Motor neuron (in vitro differentiated cells): ENCODE measurements around the gene HLA-DOA. TPM values are rescaled to one million over a fixed set of nuclear protein-coding genes. Genes with fewer than 3 reads are reported as not detected.

Source experiments
- ATAC-seq, 8 experiments: fragments of 200-7000 bp; cut with Tn5 transposase; replicated peaks in 6 of 8; 2 replicates each; pipeline ENCODE4 v1.8.0; 2021; ENCODE audit warnings: mild to moderate bottlenecking in 8 of 8, moderate library complexity in 8 of 8
- H3K27ac ChIP-seq, 2 donors: fragments of 250-450 bp; sonication (Bioruptor Pico); 2 replicates each; pipeline ENCODE4 v1.9.0; 2021; ENCODE audit warnings: antibody characterized with exemption in 2 of 2, mild to moderate bottlenecking in 2 of 2, moderate library complexity in 1 of 2
- H3K4me1 ChIP-seq, 2 donors: fragments of 250-450 bp; sonication (Bioruptor Pico); replicated peaks in 1 of 2; 2 replicates each; pipeline ENCODE4 v1.6.1; 2021; ENCODE audit warnings: antibody characterized with exemption in 2 of 2, mild to moderate bottlenecking in 2 of 2, moderate library complexity in 1 of 2
- H3K4me3 ChIP-seq, 5 donors: fragments of 250-450 bp; sonication (Bioruptor Pico); 2 replicates each; pipeline ENCODE4 v1.9.0; 2021; ENCODE audit warnings: antibody characterized with exemption in 5 of 5, mild to moderate bottlenecking in 5 of 5, moderate library complexity in 4 of 5
- WGBS, 10 experiments: fragments of 450-650 bp; shearing (Covaris generic); methylation state at CpG; one replicate each; pipeline ENCODE4 v1.0.0; 2022; 5-methylcytosine and 5-hydroxymethylcytosine counted together
- in situ Hi-C, 9 experiments: fragments of 400-800 bp; cut with MboI; loops; one replicate each; pipeline ENCODE4 v1.15.0; 2021; ENCODE audit warnings: low sequenced_read_pairs in 9 of 9, low pct_unique_long_range_greater_than_20kb in 2 of 9; ENCODE audit not compliant: unreplicated experiment in 9 of 9
- total RNA-seq, 8 experiments: library from RNA; unstranded; fragments of 300-600 nt; gene quantifications; 2 replicates each; pipeline versions ENCODE4 v1.2.3 to v1.2.4, GENCODE V29; 2022

HLA-DOA gene
- total RNA-seq, 8 experiments from 2014 or later, result 0.21 to 1.3 (median 0.54) TPM

DNA sequence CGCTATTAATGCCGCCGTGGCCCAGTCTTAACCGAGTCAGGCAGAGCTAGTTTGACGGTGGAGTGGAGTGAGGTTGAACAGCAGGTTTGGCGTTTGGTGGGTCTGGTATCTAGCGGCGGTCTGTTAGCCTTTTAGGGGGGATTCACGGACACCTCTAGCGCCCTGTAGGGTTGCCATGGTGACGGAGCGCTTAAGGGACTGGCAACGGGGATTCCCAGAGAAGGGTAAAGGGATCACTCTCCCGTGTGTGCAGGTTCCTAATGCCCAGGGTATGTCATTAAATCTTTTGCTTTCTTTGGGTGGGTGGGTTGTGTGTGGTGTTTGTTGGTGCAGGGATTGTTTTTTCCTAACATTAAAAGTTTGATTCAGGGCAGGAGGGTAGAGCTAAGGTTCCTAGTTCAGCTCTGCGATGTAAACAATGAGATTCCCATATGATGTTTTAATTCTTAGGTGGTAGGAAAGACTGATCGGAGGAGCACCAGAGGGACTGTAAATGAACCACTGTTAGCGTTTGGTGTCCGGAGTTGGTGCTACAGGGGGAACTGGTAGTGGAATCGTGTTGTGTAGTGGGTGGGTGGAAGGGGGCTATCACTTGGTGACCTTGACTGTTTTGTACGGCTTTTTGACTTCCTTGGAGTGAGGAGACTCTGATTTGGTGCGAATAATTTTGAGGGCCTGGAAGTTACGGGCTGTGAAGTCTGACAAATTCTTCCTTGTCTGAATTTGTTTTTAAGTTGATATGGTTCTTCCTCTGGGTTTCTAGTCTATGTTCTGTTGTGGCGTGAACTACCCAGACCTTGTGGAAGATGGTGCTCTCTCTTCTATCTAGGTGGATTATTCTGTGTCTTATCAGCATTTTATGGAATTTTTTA is 36.0 kb downstream of the HLA-DOA start:
- no peak for ATAC-seq
- H3K27ac ChIP-seq, result peak overlapping the region; percentile 27 to 50
- WGBS, 10 experiments, result 0 to 4% (median 0%) methylated on average over 2 to 13 of the region's 23 CpGs; no CpG with 5 or more reads in 1 of the 10 experiments
- H3K4me1 ChIP-seq, result peaks cover 13 to 15% of the 10 kb centered on the region in 2 donors
- in situ Hi-C loops, result no loop called here
- peak overlapping the region; percentile 49 to 77 (median 60) for H3K4me3 ChIP-seq

DNA sequence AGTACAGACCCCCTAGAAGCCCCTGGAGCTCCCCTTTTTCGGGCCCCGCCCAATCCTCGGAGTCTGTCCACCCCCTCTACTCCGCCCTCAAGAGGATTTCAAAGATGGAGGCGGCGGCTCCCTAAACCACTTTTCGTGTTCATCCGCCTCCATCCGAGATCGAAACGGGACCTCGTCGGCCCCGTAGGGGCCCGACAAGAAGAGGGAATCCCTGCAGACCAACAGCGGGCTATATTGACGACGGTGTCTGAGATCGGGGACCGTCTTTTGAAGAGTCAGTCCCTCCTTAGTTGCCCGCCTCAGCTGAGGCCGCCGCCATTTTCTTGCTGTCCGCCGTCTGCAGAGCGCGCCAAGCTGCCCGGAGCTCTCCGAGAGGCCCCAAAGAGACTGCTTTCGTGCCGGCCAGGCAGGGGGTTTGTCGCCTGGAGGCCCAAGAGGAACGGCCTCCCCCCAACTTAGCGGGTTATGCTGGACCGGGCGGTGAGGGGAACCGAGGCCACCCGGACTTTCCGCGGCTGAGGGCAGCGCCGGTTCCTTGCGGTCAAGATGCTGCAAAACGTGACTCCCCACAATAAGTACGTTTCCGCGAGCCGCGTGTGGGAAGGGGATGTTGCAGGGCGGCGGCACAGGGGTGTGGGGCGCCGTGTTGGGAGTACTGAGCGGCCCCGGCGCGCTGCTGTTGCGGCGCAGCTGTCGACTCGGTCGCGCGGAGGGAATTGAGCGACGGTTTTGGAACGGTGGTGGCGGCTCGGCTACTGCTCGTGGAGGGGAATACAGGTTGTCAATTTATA is 36.8 kb downstream of the HLA-DOA start:
- peak overlapping the region; percentile 27 to 50 for H3K27ac ChIP-seq
- peaks cover 13 to 15% of the 10 kb centered on the region in 2 donors for H3K4me1 ChIP-seq
- in situ Hi-C loops, result no loop called here
- WGBS, 10 experiments, result 0 to 7% (median 0%) methylated on average over 3 to 11 of the region's 70 CpGs; no CpG with 5 or more reads in 4 of the 10 experiments
- ATAC-seq, result peak in 1 of 8 experiments; percentile 0
- peak overlapping the region; percentile 49 to 77 (median 60) for H3K4me3 ChIP-seq

DNA sequence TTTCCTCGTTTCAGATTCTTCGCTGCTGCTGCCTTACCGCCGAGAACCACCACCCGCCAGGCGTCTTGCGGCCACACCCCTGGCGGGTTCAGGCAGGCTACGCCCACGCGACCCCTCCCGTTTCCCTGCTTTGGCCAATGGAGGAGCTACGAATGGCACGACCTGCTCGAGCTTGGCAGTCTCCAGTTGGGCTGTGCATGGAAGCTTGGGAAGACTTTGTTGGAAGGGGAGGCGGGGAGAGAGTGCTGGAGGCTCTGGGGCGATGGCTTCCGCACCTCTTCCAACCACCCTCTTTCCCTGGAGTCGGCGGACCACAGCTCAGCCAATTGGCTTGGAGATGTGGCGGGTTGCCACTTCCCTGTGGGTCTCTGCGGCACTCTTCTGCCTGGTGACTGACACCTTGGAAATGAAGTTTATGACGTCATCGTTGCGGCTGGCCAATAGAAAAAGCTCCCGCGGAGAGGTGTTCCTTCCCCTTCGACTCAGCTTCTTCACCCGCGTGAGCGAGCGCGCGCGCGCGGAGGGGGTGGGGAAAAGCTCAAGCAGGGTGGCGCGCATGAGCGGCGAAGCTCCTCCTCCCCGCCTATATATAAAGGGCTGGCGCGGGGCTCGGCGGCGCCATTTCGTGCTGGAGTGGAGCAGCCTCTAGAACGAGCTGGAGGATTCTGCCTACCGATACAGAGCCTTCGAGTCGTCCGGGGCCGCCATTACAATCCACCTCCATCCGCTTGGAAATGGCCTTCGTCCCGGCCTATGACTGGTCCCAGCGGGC is 37.6 kb downstream of the HLA-DOA start:
- peak; percentile 23 to 73 (median 66) for ATAC-seq
- Histone ChIP-seq H3K27ac (peak overlapping the region; percentile 99 to 100), H3K4me1 (peaks cover 16 to 20% of the 10 kb centered on the region in 2 donors), H3K4me3 (peak overlapping the region; percentile 53 to 83 (median 69))
- in situ Hi-C loops, result no loop called here
- WGBS, 10 experiments, result 0 to 5% (median 0%) methylated on average over 1 to 21 of the region's 58 CpGs; no CpG with 5 or more reads in 2 of the 10 experiments

DNA sequence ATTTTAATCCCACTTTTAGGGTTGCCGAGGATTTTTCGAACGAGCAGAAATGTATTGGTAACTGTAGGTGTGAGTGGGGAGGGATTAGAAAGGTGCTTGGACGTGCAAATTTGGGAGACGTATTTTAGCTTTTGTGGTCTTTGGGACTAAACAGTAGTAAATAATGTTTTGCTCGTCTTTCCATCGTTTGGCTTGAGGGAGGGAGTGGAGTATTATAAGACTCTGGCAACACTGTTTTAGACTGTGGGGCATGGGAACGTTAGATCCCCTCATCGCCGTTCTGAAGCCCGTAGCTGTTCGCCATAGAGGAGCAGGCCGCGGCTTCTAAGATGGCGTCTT is 38.2 kb downstream of the HLA-DOA start:
- peak overlapping the region; percentile 99 to 100 for H3K27ac ChIP-seq
- H3K4me3 ChIP-seq, result peak overlapping the region; percentile 53 to 83 (median 60)
- 0% methylated on average over 2 to 14 of the region's 15 CpGs; no CpG with 5 or more reads in 3 of the 10 experiments for WGBS, 10 experiments
- ATAC-seq, result no peak
- in situ Hi-C loops, result no loop called here
- peaks cover 10 to 16% of the 10 kb centered on the region in 2 donors for H3K4me1 ChIP-seq

DNA sequence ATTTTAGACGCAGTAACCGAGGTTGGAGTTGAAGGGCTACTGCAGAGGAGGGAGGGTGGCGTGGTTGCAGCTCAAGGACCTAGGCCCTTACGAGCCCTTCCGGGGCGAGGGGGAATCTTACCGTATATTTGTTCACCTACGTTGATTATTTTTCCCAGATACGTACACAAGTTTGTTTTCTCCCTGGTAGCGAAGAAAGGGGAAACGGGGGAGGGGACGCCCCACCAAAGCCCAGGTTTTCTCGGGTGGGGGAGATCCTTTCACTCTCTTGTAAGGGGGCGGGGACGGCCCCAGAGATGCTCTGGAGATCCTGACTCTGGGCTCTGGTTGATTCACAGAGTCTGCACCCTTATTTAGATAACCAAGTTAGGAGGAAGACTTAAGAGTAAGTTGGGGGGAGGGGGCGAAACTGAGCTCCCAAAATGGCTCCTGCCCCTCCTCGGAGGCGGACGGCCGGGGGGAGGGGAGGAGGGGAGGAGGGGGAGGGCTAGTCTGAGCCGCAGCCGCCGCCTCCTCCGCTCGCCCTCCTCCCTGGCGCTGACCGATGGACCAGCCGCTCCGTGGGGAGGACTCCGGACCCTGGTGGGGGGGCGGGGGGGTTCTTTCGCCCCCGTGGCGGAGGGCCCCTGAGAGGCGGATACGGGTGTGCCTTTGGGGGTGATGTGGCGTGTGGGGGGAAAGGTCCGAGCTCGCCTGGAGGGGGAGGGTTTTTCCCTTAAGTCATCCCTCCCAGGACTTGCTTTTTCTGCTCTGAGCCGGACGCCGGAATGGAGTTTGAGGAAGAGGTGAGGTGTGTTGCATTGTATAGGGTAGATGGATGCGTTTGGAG is 38.8 kb downstream of the HLA-DOA start:
- Histone ChIP-seq H3K27ac (peak overlapping the region; percentile 99 to 100), H3K4me1 (peaks cover 8 to 15% of the 10 kb centered on the region in 2 donors), H3K4me3 (peak overlapping the region; percentile 53 to 83 (median 60))
- in situ Hi-C loops, result no loop called here
- 0 to 3% (median 0%) methylated on average over 2 to 8 of the region's 43 CpGs; no CpG with 5 or more reads in 7 of the 10 experiments for WGBS, 10 experiments
- ATAC-seq, result peak in 6 of 8 experiments; percentile 0 to 3 (median 1)

DNA sequence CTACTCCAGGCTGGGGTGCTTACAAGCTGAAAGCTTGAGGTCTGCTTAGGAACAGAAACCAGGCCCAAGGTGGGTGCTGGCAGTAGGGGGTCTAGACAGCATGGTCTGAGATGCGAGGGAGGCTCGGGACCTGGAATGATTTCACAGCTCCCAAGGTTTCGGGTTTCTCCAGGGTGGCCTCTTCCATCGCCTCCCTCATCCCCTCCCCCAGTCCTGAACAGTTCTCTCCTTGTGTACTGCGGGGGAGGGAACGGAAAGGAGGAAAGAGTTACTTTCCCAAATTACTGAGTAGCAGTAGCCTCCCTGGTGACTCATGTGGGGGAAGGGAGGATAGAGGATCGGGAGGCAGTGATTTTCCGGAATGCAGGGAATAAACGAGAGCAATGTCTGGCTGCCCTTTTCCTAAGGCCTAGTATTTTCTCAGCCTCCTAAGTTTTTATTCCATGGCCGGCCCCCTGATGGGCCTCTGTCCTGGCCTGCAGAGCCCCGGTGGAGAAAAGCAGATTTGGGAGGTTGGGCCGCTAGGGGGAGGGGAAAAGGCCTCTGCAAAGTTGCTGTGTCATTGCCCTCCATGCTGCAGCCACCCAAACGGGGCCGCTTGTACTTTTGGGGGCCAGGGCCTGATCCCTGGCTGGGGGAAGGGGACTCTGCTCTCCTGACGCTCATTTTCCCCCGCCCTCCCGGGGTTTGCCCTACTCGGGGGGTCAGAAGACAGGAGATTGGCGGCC is 39.5 kb downstream of the HLA-DOA start:
- peak in 4 of 8 experiments; percentile 0 to 7 (median 2) for ATAC-seq
- 0% methylated on average over 1 to 8 of the region's 19 CpGs; no CpG with 5 or more reads in 4 of the 10 experiments for WGBS, 10 experiments
- in situ Hi-C loops, result no loop called here
- Histone ChIP-seq H3K4me1 (peaks cover 4 to 7% of the 10 kb centered on the region in 2 donors), H3K4me3 (peak overlapping the region; percentile 53 to 83 (median 60)), H3K27ac (peak overlapping the region; percentile 99 to 100)

DNA sequence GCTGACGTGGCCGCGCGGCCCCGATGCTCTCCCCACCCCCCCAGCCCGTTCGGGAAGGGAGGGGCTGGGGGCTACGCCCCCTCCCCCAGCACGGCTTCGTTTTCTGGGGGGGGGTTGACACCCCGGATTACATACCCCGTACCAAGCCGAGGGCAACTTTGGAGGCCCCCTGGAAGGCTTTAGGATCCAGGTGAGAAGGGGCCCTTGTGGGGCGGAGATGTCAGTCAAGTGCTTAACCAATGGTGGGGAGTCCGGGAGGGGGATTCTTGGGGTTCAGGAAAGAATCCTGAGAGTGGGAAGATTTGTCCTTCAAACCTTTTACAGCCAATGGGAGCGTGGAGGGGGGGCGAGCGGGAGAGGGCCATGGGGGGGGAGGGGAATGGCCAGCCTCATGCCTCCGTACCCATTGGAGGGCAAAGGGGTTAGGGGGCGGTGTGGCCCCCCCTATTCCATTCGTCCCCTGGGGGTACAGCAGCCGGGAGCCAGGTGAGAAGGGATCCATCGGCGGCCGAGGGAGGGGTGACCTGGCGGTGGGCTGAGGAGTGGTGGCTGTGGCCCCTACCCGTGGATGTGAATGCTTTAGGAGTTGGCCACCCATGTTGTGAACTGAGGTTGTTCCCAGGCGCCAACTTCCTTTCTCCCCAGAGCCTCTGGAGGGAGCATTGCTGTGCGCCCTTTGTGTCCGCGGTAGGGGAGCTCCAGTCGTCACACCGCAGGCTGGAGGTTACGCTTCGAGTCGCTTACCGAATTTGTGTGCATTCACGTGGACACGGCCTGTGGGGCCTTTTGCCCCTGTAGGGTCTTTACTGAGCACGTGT is 40.3 kb downstream of the HLA-DOA start:
- Histone ChIP-seq H3K27ac (peak overlapping the region; percentile 99 to 100), H3K4me1 (peaks cover 4 to 6% of the 10 kb centered on the region in 2 donors), H3K4me3 (peak overlapping the region; percentile 53 to 83 (median 60))
- peak; percentile 0 to 30 (median 8) for ATAC-seq
- WGBS, 10 experiments, result 0% methylated on average over 2 to 5 of the region's 40 CpGs; no CpG with 5 or more reads in 7 of the 10 experiments
- in situ Hi-C loops, result no loop called here

DNA sequence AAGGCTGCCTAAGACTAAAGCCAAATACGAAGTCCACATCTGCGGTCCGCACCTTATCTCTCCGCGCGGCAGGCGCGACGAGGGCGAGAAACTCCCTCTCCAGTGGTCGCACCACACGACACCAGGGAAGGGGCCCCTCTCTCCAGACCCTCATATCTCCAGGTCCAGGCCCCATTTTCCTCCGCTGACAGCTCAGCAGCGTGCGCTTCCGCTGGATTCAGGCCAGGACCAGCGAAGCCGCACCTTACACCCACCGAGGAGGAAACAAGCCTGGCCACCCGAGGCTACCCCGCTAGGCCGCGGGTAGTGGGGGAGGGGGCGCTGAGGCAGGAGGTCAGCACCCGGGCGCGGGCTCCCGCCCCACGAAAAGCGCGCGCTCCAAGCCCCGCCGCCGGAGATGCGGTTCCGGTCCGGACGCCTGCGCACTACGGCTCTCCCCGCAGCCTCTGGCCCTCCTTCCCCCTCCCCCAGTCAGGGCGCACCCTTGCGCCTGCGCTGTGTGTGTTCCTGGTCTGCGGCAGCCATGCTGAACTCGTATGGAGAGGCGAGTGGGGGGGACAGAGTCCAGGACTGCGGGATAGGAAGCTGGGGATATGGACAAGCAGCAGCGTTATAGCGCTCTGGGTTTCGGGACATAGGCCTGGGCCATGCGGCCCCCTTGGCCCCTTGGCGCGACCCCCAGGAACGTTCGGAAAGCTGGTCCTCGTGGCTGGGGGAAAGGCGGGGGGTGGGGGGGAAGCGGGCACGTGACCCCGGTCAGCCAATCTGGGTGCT is 41.1 kb downstream of the HLA-DOA start, which contains the start of gene BRD2:
Gene BRD2, plus strand, starts transcription at position 502 of the 774 bp plus-strand sequence. CDS start 4,305 bp downstream, outside the sequence.
- WGBS, 10 experiments, result 0 to 10% (median 0%) methylated on average over 2 to 14 of the region's 62 CpGs; no CpG with 5 or more reads in 3 of the 10 experiments

DNA sequence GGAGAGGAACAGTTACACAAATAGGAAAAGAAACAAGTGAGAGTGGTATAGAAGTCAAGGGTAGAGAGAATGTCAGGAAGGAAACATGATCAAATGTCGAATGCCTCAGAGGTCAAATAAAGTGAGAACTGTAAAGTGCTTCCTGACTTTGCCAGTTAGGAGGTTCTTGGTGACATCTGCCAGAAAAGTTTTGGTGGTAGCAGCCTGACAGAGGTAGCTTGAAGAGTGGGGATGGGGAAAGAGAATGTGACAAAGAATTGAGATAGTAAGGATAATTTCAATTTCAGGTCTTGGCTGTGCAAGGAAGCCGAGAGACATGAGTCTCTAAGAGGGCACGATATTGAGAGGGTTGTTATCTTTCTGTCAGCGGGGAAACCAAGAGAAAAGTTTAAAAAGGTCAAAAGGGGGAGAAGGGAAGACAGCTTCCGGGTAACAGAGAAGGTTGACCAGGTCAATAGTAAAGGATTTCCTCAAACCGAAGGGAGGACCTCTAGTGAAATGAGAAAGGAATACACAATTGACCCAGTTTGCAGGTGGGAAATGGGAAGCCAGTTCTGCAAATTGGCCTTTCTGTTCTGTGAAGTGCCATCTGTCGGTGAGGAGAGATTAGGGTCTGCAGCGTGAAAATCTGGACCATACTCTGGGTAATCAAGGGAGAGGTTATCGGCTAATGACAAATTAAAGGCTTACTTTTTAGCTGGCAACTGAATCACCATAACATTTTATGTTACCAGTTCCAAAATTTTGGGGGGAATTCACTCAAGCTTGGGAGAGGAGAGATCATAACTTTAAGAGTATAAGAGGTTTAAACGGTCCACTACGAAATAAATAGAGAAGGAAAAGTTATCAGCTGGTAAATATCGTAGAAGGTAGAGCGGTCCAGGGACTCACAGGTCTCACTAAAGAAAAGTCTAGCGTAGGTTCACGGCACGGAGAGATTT is 42.0 kb downstream of the HLA-DOA start:
- 4 to 17% (median 8%) methylated on average over 3 to 15 of the region's 16 CpGs for WGBS, 10 experiments
- peaks cover 4 to 6% of the 10 kb centered on the region in 2 donors for H3K4me1 ChIP-seq
- in situ Hi-C loops, result no loop called here
- no peak for ATAC-seq
- peak overlapping the region; percentile 53 to 83 (median 60) for H3K4me3 ChIP-seq
- peak overlapping the region; percentile 99 to 100 for H3K27ac ChIP-seq

More for the DNA sequence above, 41.1 kb downstream of the HLA-DOA start, which contains the start of gene BRD2:
- in situ Hi-C loops, result no loop called here
- H3K4me3 ChIP-seq, result peak within 1 kb of the TSS; percentile 53 to 83 (median 60)
- H3K4me1 ChIP-seq, result peaks cover 4 to 6% of the 10 kb centered on the region in 2 donors
- ATAC-seq, result peak; percentile 13 to 52 (median 38)
- peak within 1 kb of the TSS; percentile 99 to 100 for H3K27ac ChIP-seq
